ENCODE data around the gene SDCBP2.

The SDCBP2 gene

GRCh38 chr20:1308067-1308701 is 20.8 kb downstream of the SDCBP2 start:
- no peak overlapping the region for H3K4me3 ChIP-seq (replicated peaks; ENCODE audit: low read depth, low read length)
- no peaks in the 10 kb centered on the region for H3K36me3 ChIP-seq (ENCODE audit: control insufficient read depth, insufficient read depth, low read length)
- no peak for DNase-seq (ENCODE audit: extremely low read depth, insufficient read length)
- no peak for TF ChIP-seq CTCF (IDR thresholded peaks at IDR 0.05; ENCODE audit: insufficient read depth, low read length, poor library complexity, severe bottlenecking)
- H3K27me3 ChIP-seq (replicated peaks; ENCODE audit: control insufficient read depth, insufficient read depth, low read length): no peaks in the 10 kb centered on the region

- Histone ChIP-seq H3K4me3 (replicated peaks; ENCODE audit: low read depth, low read length) (no peak overlapping the region), H3K27me3 (replicated peaks; ENCODE audit: control insufficient read depth, insufficient read depth, low read length) (no peaks in the 10 kb centered on the region), H3K36me3 (ENCODE audit: control insufficient read depth, insufficient read depth, low read length) (no peaks in the 10 kb centered on the region)
- no peak for DNase-seq (ENCODE audit: extremely low read depth, insufficient read length)
- TF ChIP-seq CTCF (IDR thresholded peaks at IDR 0.05; ENCODE audit: insufficient read depth, low read length, poor library complexity, severe bottlenecking): no peak
These were observed 21.4 kb downstream of the SDCBP2 start for GRCh38 chr20:1307571-1307971.

- no peaks in the 10 kb centered on the region for H3K36me3 ChIP-seq (ENCODE audit: control insufficient read depth, insufficient read depth, low read length)
- no peak overlapping the region for H3K4me3 ChIP-seq (replicated peaks; ENCODE audit: low read depth, low read length)
- TF ChIP-seq CTCF (IDR thresholded peaks at IDR 0.05; ENCODE audit: insufficient read depth, low read length, poor library complexity, severe bottlenecking): no peak
- no peaks in the 10 kb centered on the region for H3K27me3 ChIP-seq (replicated peaks; ENCODE audit: control insufficient read depth, insufficient read depth, low read length)
- DNase-seq (ENCODE audit: extremely low read depth, insufficient read length): no peak
These were observed 21.8 kb downstream of the SDCBP2 start for GRCh38 chr20:1307171-1307570.

GRCh38 chr20:1306316-1307135 is 22.4 kb downstream of the SDCBP2 start:
- DNase-seq (ENCODE audit: extremely low read depth, insufficient read length): no peak
- Histone ChIP-seq H3K36me3 (ENCODE audit: control insufficient read depth, insufficient read depth, low read length) (no peaks in the 10 kb centered on the region), H3K27me3 (replicated peaks; ENCODE audit: control insufficient read depth, insufficient read depth, low read length) (no peaks in the 10 kb centered on the region), H3K4me3 (replicated peaks; ENCODE audit: low read depth, low read length) (no peak overlapping the region)
- TF ChIP-seq CTCF (IDR thresholded peaks at IDR 0.05; ENCODE audit: insufficient read depth, low read length, poor library complexity, severe bottlenecking): no peak

GRCh38 chr20:1305712-1306111 is 23.2 kb downstream of the SDCBP2 start:
- Histone ChIP-seq H3K36me3 (ENCODE audit: control insufficient read depth, insufficient read depth, low read length) (no peaks in the 10 kb centered on the region), H3K27me3 (replicated peaks; ENCODE audit: control insufficient read depth, insufficient read depth, low read length) (no peaks in the 10 kb centered on the region), H3K4me3 (replicated peaks; ENCODE audit: low read depth, low read length) (no peak overlapping the region)
- DNase-seq (ENCODE audit: extremely low read depth, insufficient read length): no peak
- no peak for TF ChIP-seq CTCF (IDR thresholded peaks at IDR 0.05; ENCODE audit: insufficient read depth, low read length, poor library complexity, severe bottlenecking)

Data from GM06990 (cell line).